ENCODE measurements around the gene DLGAP1.

DNA sequence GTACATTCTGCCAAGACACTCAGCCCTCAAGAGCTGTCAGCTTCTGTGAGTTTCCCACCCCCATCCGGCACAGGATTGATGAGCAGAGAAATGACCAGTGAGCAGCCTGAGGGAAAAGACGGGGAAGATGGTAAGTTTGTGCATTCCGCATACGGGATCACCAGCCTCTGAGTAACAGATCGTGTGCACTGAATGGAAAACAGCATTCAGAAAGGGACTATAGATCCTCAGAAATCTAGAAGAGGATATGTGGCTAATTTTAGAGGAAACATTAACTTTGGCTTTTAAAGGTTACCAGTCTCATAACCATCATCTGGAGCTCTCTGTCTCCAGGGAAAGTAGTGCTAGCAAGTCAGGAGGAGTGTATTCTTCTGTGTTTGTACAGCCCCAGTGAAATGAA lies 679.1 kb downstream of the DLGAP1 start:
- TF ChIP-seq, protein P1, sequence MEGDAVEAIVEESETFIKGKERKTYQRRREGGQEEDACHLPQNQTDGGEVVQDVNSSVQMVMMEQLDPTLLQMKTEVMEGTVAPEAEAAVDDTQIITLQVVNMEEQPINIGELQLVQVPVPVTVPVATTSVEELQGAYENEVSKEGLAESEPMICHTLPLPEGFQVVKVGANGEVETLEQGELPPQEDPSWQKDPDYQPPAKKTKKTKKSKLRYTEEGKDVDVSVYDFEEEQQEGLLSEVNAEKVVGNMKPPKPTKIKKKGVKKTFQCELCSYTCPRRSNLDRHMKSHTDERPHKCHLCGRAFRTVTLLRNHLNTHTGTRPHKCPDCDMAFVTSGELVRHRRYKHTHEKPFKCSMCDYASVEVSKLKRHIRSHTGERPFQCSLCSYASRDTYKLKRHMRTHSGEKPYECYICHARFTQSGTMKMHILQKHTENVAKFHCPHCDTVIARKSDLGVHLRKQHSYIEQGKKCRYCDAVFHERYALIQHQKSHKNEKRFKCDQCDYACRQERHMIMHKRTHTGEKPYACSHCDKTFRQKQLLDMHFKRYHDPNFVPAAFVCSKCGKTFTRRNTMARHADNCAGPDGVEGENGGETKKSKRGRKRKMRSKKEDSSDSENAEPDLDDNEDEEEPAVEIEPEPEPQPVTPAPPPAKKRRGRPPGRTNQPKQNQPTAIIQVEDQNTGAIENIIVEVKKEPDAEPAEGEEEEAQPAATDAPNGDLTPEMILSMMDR (conservative IDR thresholded peaks at IDR 0.05 in 1 of 2, IDR thresholded peaks at IDR 0.05 in 1 of 2; ENCODE audit: extremely low read depth in 1 of 2, insufficient read depth in 1 of 2, low read depth in 1 of 2, low read length in 2 of 2), result no peak
- no peak for TF ChIP-seq EZH2 (IDR thresholded peaks at IDR 0.05; ENCODE audit: borderline replicate concordance, low read length)
